Rectal smooth muscle tissue (tissue), 1 donor: ENCODE results near the gene ANKRD11.
A peak's percentile ranks its signal among the peaks of the same experiment; 100 is the strongest.

ENCODE experiments used
- H3K27ac ChIP-seq: one replicate; pipeline ENCODE4 v1.7.0; 2013; ENCODE audit warnings: low read depth, low read length, inconsistent platforms
- H3K27me3 ChIP-seq: one replicate; pipeline ENCODE4 v1.7.0; 2013; ENCODE audit warnings: low read length; ENCODE audit not compliant: control insufficient read depth, insufficient read depth
- H3K36me3 ChIP-seq: one replicate; pipeline ENCODE4 v1.7.0; 2013; ENCODE audit warnings: low read length; ENCODE audit not compliant: control insufficient read depth, insufficient read depth
- H3K4me1 ChIP-seq: one replicate; pipeline ENCODE4 v1.7.0; 2013; ENCODE audit warnings: low read length; ENCODE audit not compliant: control insufficient read depth, insufficient read depth
- H3K4me3 ChIP-seq: one replicate; pipeline ENCODE4 v1.7.0; 2013; ENCODE audit warnings: low read length
- H3K9ac ChIP-seq: one replicate; pipeline ENCODE4 v1.7.0; 2013; ENCODE audit warnings: low read length

ANKRD11 gene

GRCh38 chr16:89410794-89411309, 79.5 kb downstream of the ANKRD11 start:
- Histone ChIP-seq H3K9ac (no peak overlapping the region), H3K4me3 (peak overlapping the region; percentile 39), H3K27ac (peak overlapping the region; percentile 22), H3K4me1 (peaks cover 23% of the 10 kb centered on the region), H3K27me3 (no peaks in the 10 kb centered on the region), H3K36me3 (no peaks in the 10 kb centered on the region)

- H3K4me1 ChIP-seq: peaks cover 23% of the 10 kb centered on the region
- no peak overlapping the region for H3K9ac ChIP-seq
- H3K27ac ChIP-seq: no peak overlapping the region
- H3K4me3 ChIP-seq: no peak overlapping the region
- no peaks in the 10 kb centered on the region for H3K27me3 ChIP-seq
- H3K36me3 ChIP-seq: no peaks in the 10 kb centered on the region
These were observed 80.0 kb downstream of the ANKRD11 start for GRCh38 chr16:89410322-89410721.

- peaks cover 20% of the 10 kb centered on the region for H3K4me1 ChIP-seq
- no peak overlapping the region for H3K4me3 ChIP-seq
- H3K27ac ChIP-seq: no peak overlapping the region
- H3K36me3 ChIP-seq: no peaks in the 10 kb centered on the region
- no peaks in the 10 kb centered on the region for H3K27me3 ChIP-seq
- H3K9ac ChIP-seq: no peak overlapping the region
These were observed 81.1 kb downstream of the ANKRD11 start for GRCh38 chr16:89409161-89409711.

- Histone ChIP-seq H3K4me3 (no peak overlapping the region), H3K36me3 (no peaks in the 10 kb centered on the region), H3K9ac (no peak overlapping the region), H3K27me3 (no peaks in the 10 kb centered on the region), H3K4me1 (peaks cover 21% of the 10 kb centered on the region), H3K27ac (no peak overlapping the region)
These were observed 82.0 kb downstream of the ANKRD11 start for GRCh38 chr16:89408315-89408714.

GRCh38 chr16:89407925-89408300, 82.4 kb downstream of the ANKRD11 start:
- peaks cover 21% of the 10 kb centered on the region for H3K4me1 ChIP-seq
- no peaks in the 10 kb centered on the region for H3K36me3 ChIP-seq
- H3K9ac ChIP-seq: no peak overlapping the region
- H3K27ac ChIP-seq: no peak overlapping the region
- no peaks in the 10 kb centered on the region for H3K27me3 ChIP-seq
- no peak overlapping the region for H3K4me3 ChIP-seq

GRCh38 chr16:89407282-89407924, 83.0 kb downstream of the ANKRD11 start:
- H3K27me3 ChIP-seq: no peaks in the 10 kb centered on the region
- H3K9ac ChIP-seq: no peak overlapping the region
- H3K4me1 ChIP-seq: peaks cover 21% of the 10 kb centered on the region
- no peaks in the 10 kb centered on the region for H3K36me3 ChIP-seq
- no peak overlapping the region for H3K4me3 ChIP-seq
- no peak overlapping the region for H3K27ac ChIP-seq

- Histone ChIP-seq H3K27me3 (no peaks in the 10 kb centered on the region), H3K9ac (no peak overlapping the region), H3K27ac (no peak overlapping the region), H3K4me1 (peaks cover 18% of the 10 kb centered on the region), H3K36me3 (no peaks in the 10 kb centered on the region), H3K4me3 (no peak overlapping the region)
These were observed 84.0 kb downstream of the ANKRD11 start for GRCh38 chr16:89406277-89406888.

GRCh38 chr16:89404561-89404960, 85.8 kb downstream of the ANKRD11 start:
- no peak overlapping the region for H3K9ac ChIP-seq

GRCh38 chr16:89402962-89403361, 87.4 kb downstream of the ANKRD11 start:
- Histone ChIP-seq H3K4me3 (no peak overlapping the region), H3K36me3 (no peaks in the 10 kb centered on the region), H3K27ac (no peak overlapping the region), H3K27me3 (no peaks in the 10 kb centered on the region), H3K4me1 (peaks cover 4% of the 10 kb centered on the region), H3K9ac (no peak overlapping the region)

More at GRCh38 chr16:89404561-89404960, 85.8 kb downstream of the ANKRD11 start:
- H3K4me3 ChIP-seq: no peak overlapping the region
- H3K27me3 ChIP-seq: no peaks in the 10 kb centered on the region
- no peak overlapping the region for H3K27ac ChIP-seq
- H3K36me3 ChIP-seq: no peaks in the 10 kb centered on the region
- peaks cover 7% of the 10 kb centered on the region for H3K4me1 ChIP-seq

- no peaks in the 10 kb centered on the region for H3K36me3 ChIP-seq
- no peak overlapping the region for H3K9ac ChIP-seq
- H3K4me1 ChIP-seq: peaks cover 2% of the 10 kb centered on the region
- no peak overlapping the region for H3K4me3 ChIP-seq
- no peaks in the 10 kb centered on the region for H3K27me3 ChIP-seq
- no peak overlapping the region for H3K27ac ChIP-seq
These were observed 88.5 kb downstream of the ANKRD11 start for GRCh38 chr16:89401641-89402445.

- no peaks in the 10 kb centered on the region for H3K36me3 ChIP-seq
- H3K4me3 ChIP-seq: no peak overlapping the region
- H3K4me1 ChIP-seq: peaks cover 2% of the 10 kb centered on the region
- H3K9ac ChIP-seq: no peak overlapping the region
- no peaks in the 10 kb centered on the region for H3K27me3 ChIP-seq
- H3K27ac ChIP-seq: no peak overlapping the region
These were observed 89.2 kb downstream of the ANKRD11 start for GRCh38 chr16:89401205-89401604.

GRCh38 chr16:89400740-89401139, 89.6 kb downstream of the ANKRD11 start:
- Histone ChIP-seq H3K27ac (no peak overlapping the region), H3K4me1 (peaks cover 4% of the 10 kb centered on the region)

More at GRCh38 chr16:89400740-89401139, 89.6 kb downstream of the ANKRD11 start:
- no peaks in the 10 kb centered on the region for H3K36me3 ChIP-seq
- no peak overlapping the region for H3K9ac ChIP-seq
- no peak overlapping the region for H3K4me3 ChIP-seq
- no peaks in the 10 kb centered on the region for H3K27me3 ChIP-seq
